ENCODE measurements around the gene CFAP70.

Gene CFAP70

GRCh38 chr10:73246322-73246645, 112.4 kb downstream of the CFAP70 start:
- H3K36me3 ChIP-seq (ENCODE audit: control insufficient read depth, insufficient read depth, low read length) = no peaks in the 10 kb centered on the region
- H3K4me1 ChIP-seq = peaks cover 13% of the 10 kb centered on the region

GRCh38 chr10:73244866-73245477, 113.7 kb downstream of the CFAP70 start:
- Histone ChIP-seq H3K27ac (no peak overlapping the region), H3K27me3 (ENCODE audit: control insufficient read depth, insufficient read depth, low read length) (no peaks in the 10 kb centered on the region), H3K4me2 (ENCODE audit: low read length) (no peak overlapping the region), H3K36me3 (ENCODE audit: control insufficient read depth, insufficient read depth, low read length) (no peaks in the 10 kb centered on the region), H3K9me3 (ENCODE audit: control insufficient read depth, low read length) (no peaks in the 10 kb centered on the region), H3K4me1 (peaks cover 9% of the 10 kb centered on the region), H3K4me3 (ENCODE audit: low read depth, low read length) (no peak overlapping the region), H2AFZ (no peak overlapping the region), H3K9ac (no peak overlapping the region), H3K79me2 (peaks cover 5% of the 10 kb centered on the region)
- TF ChIP-seq CTCF (IDR thresholded peaks at IDR 0.05) = no peak

More at GRCh38 chr10:73246322-73246645, 112.4 kb downstream of the CFAP70 start:
- Histone ChIP-seq H3K4me3 (ENCODE audit: low read depth, low read length) (peak overlapping the region; percentile 88), H3K4me2 (ENCODE audit: low read length) (peak overlapping the region; percentile 83), H3K9me3 (ENCODE audit: control insufficient read depth, low read length) (no peaks in the 10 kb centered on the region), H3K27ac (peak overlapping the region; percentile 67), H3K79me2 (peaks cover 5% of the 10 kb centered on the region), H2AFZ (peak overlapping the region; percentile 73), H3K9ac (no peak overlapping the region), H3K27me3 (ENCODE audit: control insufficient read depth, insufficient read depth, low read length) (no peaks in the 10 kb centered on the region)
- no peak for TF ChIP-seq CTCF (IDR thresholded peaks at IDR 0.05)

- Histone ChIP-seq H3K27me3 (ENCODE audit: control insufficient read depth, insufficient read depth, low read length) (no peaks in the 10 kb centered on the region), H3K9me3 (ENCODE audit: control insufficient read depth, low read length) (no peaks in the 10 kb centered on the region), H3K4me2 (ENCODE audit: low read length) (no peak overlapping the region), H3K4me3 (ENCODE audit: low read depth, low read length) (no peak overlapping the region), H3K79me2 (no peaks in the 10 kb centered on the region), H2AFZ (no peak overlapping the region), H3K9ac (no peak overlapping the region), H3K36me3 (ENCODE audit: control insufficient read depth, insufficient read depth, low read length) (no peaks in the 10 kb centered on the region), H3K4me1 (no peaks in the 10 kb centered on the region), H3K27ac (no peak overlapping the region)
- TF ChIP-seq CTCF (IDR thresholded peaks at IDR 0.05) = no peak
Measured at GRCh38 chr10:73239908-73240307, 118.8 kb downstream of the CFAP70 start.

- no peaks in the 10 kb centered on the region for H3K36me3 ChIP-seq (ENCODE audit: control insufficient read depth, insufficient read depth, low read length)
- H3K9ac ChIP-seq = no peak overlapping the region
- H3K79me2 ChIP-seq = no peaks in the 10 kb centered on the region
- H3K4me3 ChIP-seq (ENCODE audit: low read depth, low read length) = no peak overlapping the region
- no peak overlapping the region for H3K27ac ChIP-seq
- no peaks in the 10 kb centered on the region for H3K4me1 ChIP-seq
- no peak for TF ChIP-seq CTCF (IDR thresholded peaks at IDR 0.05)
- H2AFZ ChIP-seq = no peak overlapping the region
- no peaks in the 10 kb centered on the region for H3K9me3 ChIP-seq (ENCODE audit: control insufficient read depth, low read length)
- no peak overlapping the region for H3K4me2 ChIP-seq (ENCODE audit: low read length)
- no peaks in the 10 kb centered on the region for H3K27me3 ChIP-seq (ENCODE audit: control insufficient read depth, insufficient read depth, low read length)
Measured at GRCh38 chr10:73238990-73239566, 119.6 kb downstream of the CFAP70 start.

- Histone ChIP-seq H3K4me2 (ENCODE audit: low read length) (no peak overlapping the region), H3K4me3 (ENCODE audit: low read depth, low read length) (no peak overlapping the region), H3K9me3 (ENCODE audit: control insufficient read depth, low read length) (no peaks in the 10 kb centered on the region), H3K4me1 (no peaks in the 10 kb centered on the region), H2AFZ (no peak overlapping the region), H3K36me3 (ENCODE audit: control insufficient read depth, insufficient read depth, low read length) (no peaks in the 10 kb centered on the region), H3K27ac (no peak overlapping the region), H3K79me2 (no peaks in the 10 kb centered on the region), H3K27me3 (ENCODE audit: control insufficient read depth, insufficient read depth, low read length) (no peaks in the 10 kb centered on the region), H3K9ac (no peak overlapping the region)
- TF ChIP-seq CTCF (IDR thresholded peaks at IDR 0.05) = no peak
Measured at GRCh38 chr10:73234695-73235094, 124.0 kb downstream of the CFAP70 start.
